Liver (tissue), 9 donors: ENCODE measurements around the gene ZCWPW1. TPM values are rescaled to one million over a fixed set of nuclear protein-coding genes. Genes with fewer than 3 reads are reported as not detected.

Experiments used
- DNase-seq: peaks from one replicate; pipeline ENCODE4 v3.0.0-alpha.2; 2017; ENCODE audit warnings: low spot score
- H3K27ac ChIP-seq, 2 donors: one replicate each; pipeline ENCODE4 v1.7.0; 2013; ENCODE audit warnings: inconsistent platforms in 2 of 2, low read length in 2 of 2, control low read depth in 1 of 2, low read depth in 1 of 2, mild to moderate bottlenecking in 1 of 2
- H3K27me3 ChIP-seq, 4 donors: one replicate each; pipeline versions ENCODE4 v1.6.1 to v1.7.0; 2013; ENCODE audit warnings: low read length in 3 of 4, inconsistent platforms in 1 of 4, mild to moderate bottlenecking in 1 of 4, moderate library complexity in 1 of 4; ENCODE audit not compliant: control insufficient read depth in 4 of 4, insufficient read depth in 4 of 4
- H3K36me3 ChIP-seq, 4 donors: one replicate each; pipeline versions ENCODE4 v1.6.1 to v1.7.0; 2013; ENCODE audit warnings: low read length in 3 of 4, mild to moderate bottlenecking in 3 of 4, low read depth in 1 of 4, moderate library complexity in 1 of 4; ENCODE audit not compliant: control insufficient read depth in 4 of 4, insufficient read depth in 3 of 4
- H3K4me1 ChIP-seq, 4 donors: one replicate each; pipeline versions ENCODE4 v1.6.1 to v1.7.0; 2013; ENCODE audit warnings: low read length in 3 of 4, mild to moderate bottlenecking in 3 of 4, moderate library complexity in 1 of 4; ENCODE audit not compliant: control insufficient read depth in 4 of 4, insufficient read depth in 4 of 4
- H3K4me3 ChIP-seq, 3 donors: one replicate each; pipeline versions ENCODE4 v1.6.1 to v1.7.0; 2013; ENCODE audit warnings: low read length in 3 of 3, control low read depth in 1 of 3, low read depth in 1 of 3, mild to moderate bottlenecking in 1 of 3
- H3K9ac ChIP-seq, 2 donors: one replicate each; pipeline ENCODE4 v1.7.0; 2013; ENCODE audit warnings: low read length in 2 of 2, mild to moderate bottlenecking in 2 of 2, moderate library complexity in 2 of 2, control low read depth in 1 of 2, low read depth in 1 of 2
- H3K9me3 ChIP-seq, 4 donors: one replicate each; pipeline versions ENCODE4 v1.6.1 to v1.7.0; 2013; ENCODE audit warnings: low read length in 3 of 4; ENCODE audit not compliant: control insufficient read depth in 4 of 4
- EGR1 ChIP-seq, 2 donors: IDR thresholded peaks; 2 replicates each; pipeline ENCODE4 v1.6.1; 2016 to 2018; ENCODE audit warnings: antibody characterized with exemption in 2 of 2, low read depth in 2 of 2
- FOXA1 ChIP-seq: IDR thresholded peaks from 2 replicates; pipeline ENCODE4 v1.6.1; 2016; ENCODE audit warnings: antibody characterized with exemption
- FOXA2 ChIP-seq: IDR thresholded peaks from 2 replicates; pipeline ENCODE4 v1.6.1; 2016; ENCODE audit warnings: antibody characterized with exemption
- GABPA ChIP-seq, 2 donors: IDR thresholded peaks in 1 of 2; conservative IDR thresholded peaks in 1 of 2; 2 replicates each; pipeline ENCODE4 v1.6.1; 2016; ENCODE audit warnings: antibody characterized with exemption in 2 of 2, mild to moderate bottlenecking in 1 of 2, moderate library complexity in 1 of 2
- HNF4A ChIP-seq, 2 donors: conservative IDR thresholded peaks; 2 replicates each; pipeline ENCODE4 v1.6.1; 2016; ENCODE audit warnings: antibody characterized with exemption in 2 of 2, mild to moderate bottlenecking in 2 of 2
- HNF4G ChIP-seq: IDR thresholded peaks from 2 replicates; pipeline ENCODE4 v1.6.1; 2016; ENCODE audit warnings: antibody characterized with exemption
- JUND ChIP-seq, 2 donors: IDR thresholded peaks; 2 replicates each; pipeline ENCODE4 v1.6.1; 2016; ENCODE audit warnings: antibody characterized with exemption in 2 of 2
- NR2F2 ChIP-seq: IDR thresholded peaks from 2 replicates; pipeline ENCODE4 v1.6.1; 2016; ENCODE audit warnings: antibody characterized with exemption
- RAD21 ChIP-seq, 2 donors: IDR thresholded peaks; 2 replicates each; pipeline ENCODE4 v1.6.1; 2016; ENCODE audit warnings: antibody characterized with exemption in 2 of 2, mild to moderate bottlenecking in 2 of 2
- RXRA ChIP-seq, 2 donors: IDR thresholded peaks; 2 replicates each; pipeline ENCODE4 v1.6.1; 2017 to 2018; ENCODE audit warnings: antibody characterized with exemption in 2 of 2, mild to moderate bottlenecking in 1 of 2
- SP1 ChIP-seq: IDR thresholded peaks from 2 replicates; pipeline ENCODE4 v1.6.1; 2018; ENCODE audit warnings: antibody characterized with exemption, mild to moderate bottlenecking
- TAF1 ChIP-seq: conservative IDR thresholded peaks from 2 replicates; pipeline ENCODE4 v1.6.1; 2016; ENCODE audit warnings: antibody characterized with exemption, mild to moderate bottlenecking
- YY1 ChIP-seq: IDR thresholded peaks from 2 replicates; pipeline ENCODE4 v1.6.1; 2016; ENCODE audit warnings: antibody characterized with exemption, mild to moderate bottlenecking
- ZBTB33 ChIP-seq: IDR thresholded peaks from 2 replicates; pipeline ENCODE4 v1.6.1; 2016; ENCODE audit warnings: antibody characterized with exemption
- WGBS: extraction: QIAGEN DNeasy Blood & Tissue Kit; methylation state at CpG from one replicate; pipeline ENCODE4 v1.1.7; 2013; 5-methylcytosine and 5-hydroxymethylcytosine counted together
- polyA plus RNA-seq, 2 donors: library from polyadenylated mRNA; stranded (reverse) in 1 of 2; unstranded in 1 of 2; fragments of 200-250 nt in 1 of 2; fragments of >200 nt in 1 of 2; fragmentation: Nextera tagmentation in 1 of 2; extraction: Ambion mirVana in 1 of 2; gene quantifications; one replicate each; pipeline versions ENCODE4 v1.2.1 to v1.2.3, GENCODE V29; 2013 to 2015
- total RNA-seq, 2 donors: library from RNA; depleted of rRNA; stranded (reverse); fragments of >200 nt; gene quantifications; one replicate each; pipeline ENCODE4 v1.2.3, GENCODE V29; 2014
- TF ChIP-seq, protein P1 (sequence below): fragments of 150-350 bp; IDR thresholded peaks from 2 replicates; pipeline ENCODE4 v1.5.1; 2017; ENCODE audit warnings: improper control_type of control experiment, low read depth, low read length; ENCODE audit not compliant: missing input control
- TF ChIP-seq, protein P2 (sequence below): IDR thresholded peaks from 2 replicates; pipeline ENCODE4 v1.6.1; 2016; ENCODE audit warnings: antibody characterized with exemption, mild to moderate bottlenecking
- donor health status: healthy.
- donor health status: healthy.
- donor health status: healthy.
- donor health status: healthy.
- donor health status: healthy.

ZCWPW1 gene
- total and polyA plus RNA-seq, 4 donors: 1.4 to 3.3 (median 2.8) TPM

DNA sequence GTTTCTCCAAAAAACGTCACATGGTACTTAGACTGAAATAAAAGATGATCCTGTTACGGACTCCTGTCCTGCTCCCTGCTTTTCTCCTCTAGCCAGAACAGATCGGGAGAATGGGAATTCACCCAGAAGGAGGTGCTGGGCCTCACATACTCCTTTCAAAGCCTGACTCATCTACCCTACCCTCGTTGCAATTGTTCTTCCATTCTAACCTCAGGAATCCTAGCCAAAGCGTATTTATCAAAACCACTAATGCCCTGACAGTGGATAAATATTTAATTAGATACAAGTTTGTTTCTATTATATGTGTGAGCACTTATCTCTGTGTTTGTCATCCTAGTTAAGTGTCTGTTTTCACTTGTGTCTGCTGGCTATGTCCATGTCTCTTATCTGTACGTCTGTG is 21.7 kb downstream of the ZCWPW1 start:
- H3K9ac ChIP-seq: no peak overlapping the region
- H3K4me3 ChIP-seq: no peak overlapping the region
- H3K36me3 ChIP-seq: no peaks in the 10 kb centered on the region
- H3K9me3 ChIP-seq: no peaks in the 10 kb centered on the region
- TF ChIP-seq FOXA2 (no peak), GABPA (IDR thresholded peaks at IDR 0.05 in 1 of 2, conservative IDR thresholded peaks at IDR 0.05 in 1 of 2) (no peak), TAF1 (no peak)
- H3K27me3 ChIP-seq: no peaks in the 10 kb centered on the region
- no peaks in the 10 kb centered on the region for H3K4me1 ChIP-seq
- DNase-seq: no peak
- H3K27ac ChIP-seq: no peak overlapping the region
- 78% methylated on average over 6 of the region's 6 CpGs for WGBS

- TF ChIP-seq YY1 (no peak), EGR1 (IDR thresholded peaks at IDR 0.05; ENCODE audit: low read depth in 2 of 2) (no peak), FOXA1 (no peak), HNF4A (conservative IDR thresholded peaks at IDR 0.05) (no peak), TAF1 (no peak), SP1 (no peak), JUND (IDR thresholded peaks at IDR 0.05) (no peak), ZBTB33 (no peak), GABPA (IDR thresholded peaks at IDR 0.05 in 1 of 2, conservative IDR thresholded peaks at IDR 0.05 in 1 of 2) (no peak), NR2F2 (no peak), RXRA (IDR thresholded peaks at IDR 0.05) (no peak), FOXA2 (no peak), HNF4G (no peak), RAD21 (IDR thresholded peaks at IDR 0.05) (no peak)
- TF ChIP-seq, protein P1, sequence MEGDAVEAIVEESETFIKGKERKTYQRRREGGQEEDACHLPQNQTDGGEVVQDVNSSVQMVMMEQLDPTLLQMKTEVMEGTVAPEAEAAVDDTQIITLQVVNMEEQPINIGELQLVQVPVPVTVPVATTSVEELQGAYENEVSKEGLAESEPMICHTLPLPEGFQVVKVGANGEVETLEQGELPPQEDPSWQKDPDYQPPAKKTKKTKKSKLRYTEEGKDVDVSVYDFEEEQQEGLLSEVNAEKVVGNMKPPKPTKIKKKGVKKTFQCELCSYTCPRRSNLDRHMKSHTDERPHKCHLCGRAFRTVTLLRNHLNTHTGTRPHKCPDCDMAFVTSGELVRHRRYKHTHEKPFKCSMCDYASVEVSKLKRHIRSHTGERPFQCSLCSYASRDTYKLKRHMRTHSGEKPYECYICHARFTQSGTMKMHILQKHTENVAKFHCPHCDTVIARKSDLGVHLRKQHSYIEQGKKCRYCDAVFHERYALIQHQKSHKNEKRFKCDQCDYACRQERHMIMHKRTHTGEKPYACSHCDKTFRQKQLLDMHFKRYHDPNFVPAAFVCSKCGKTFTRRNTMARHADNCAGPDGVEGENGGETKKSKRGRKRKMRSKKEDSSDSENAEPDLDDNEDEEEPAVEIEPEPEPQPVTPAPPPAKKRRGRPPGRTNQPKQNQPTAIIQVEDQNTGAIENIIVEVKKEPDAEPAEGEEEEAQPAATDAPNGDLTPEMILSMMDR: no peak
- TF ChIP-seq, protein P2, sequence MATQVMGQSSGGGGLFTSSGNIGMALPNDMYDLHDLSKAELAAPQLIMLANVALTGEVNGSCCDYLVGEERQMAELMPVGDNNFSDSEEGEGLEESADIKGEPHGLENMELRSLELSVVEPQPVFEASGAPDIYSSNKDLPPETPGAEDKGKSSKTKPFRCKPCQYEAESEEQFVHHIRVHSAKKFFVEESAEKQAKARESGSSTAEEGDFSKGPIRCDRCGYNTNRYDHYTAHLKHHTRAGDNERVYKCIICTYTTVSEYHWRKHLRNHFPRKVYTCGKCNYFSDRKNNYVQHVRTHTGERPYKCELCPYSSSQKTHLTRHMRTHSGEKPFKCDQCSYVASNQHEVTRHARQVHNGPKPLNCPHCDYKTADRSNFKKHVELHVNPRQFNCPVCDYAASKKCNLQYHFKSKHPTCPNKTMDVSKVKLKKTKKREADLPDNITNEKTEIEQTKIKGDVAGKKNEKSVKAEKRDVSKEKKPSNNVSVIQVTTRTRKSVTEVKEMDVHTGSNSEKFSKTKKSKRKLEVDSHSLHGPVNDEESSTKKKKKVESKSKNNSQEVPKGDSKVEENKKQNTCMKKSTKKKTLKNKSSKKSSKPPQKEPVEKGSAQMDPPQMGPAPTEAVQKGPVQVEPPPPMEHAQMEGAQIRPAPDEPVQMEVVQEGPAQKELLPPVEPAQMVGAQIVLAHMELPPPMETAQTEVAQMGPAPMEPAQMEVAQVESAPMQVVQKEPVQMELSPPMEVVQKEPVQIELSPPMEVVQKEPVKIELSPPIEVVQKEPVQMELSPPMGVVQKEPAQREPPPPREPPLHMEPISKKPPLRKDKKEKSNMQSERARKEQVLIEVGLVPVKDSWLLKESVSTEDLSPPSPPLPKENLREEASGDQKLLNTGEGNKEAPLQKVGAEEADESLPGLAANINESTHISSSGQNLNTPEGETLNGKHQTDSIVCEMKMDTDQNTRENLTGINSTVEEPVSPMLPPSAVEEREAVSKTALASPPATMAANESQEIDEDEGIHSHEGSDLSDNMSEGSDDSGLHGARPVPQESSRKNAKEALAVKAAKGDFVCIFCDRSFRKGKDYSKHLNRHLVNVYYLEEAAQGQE: no peak
- H3K9ac ChIP-seq: no peak overlapping the region
- no peak overlapping the region for H3K27ac ChIP-seq
- H3K36me3 ChIP-seq: peaks cover 0 to 7% (median 0%) of the 10 kb centered on the region in 4 donors
- H3K27me3 ChIP-seq: no peaks in the 10 kb centered on the region
- 94% methylated on average over 2 of the region's 2 CpGs for WGBS
- no peak for DNase-seq
- H3K4me1 ChIP-seq: no peaks in the 10 kb centered on the region
- no peaks in the 10 kb centered on the region for H3K9me3 ChIP-seq
- no peak overlapping the region for H3K4me3 ChIP-seq
Measured at GRCh38 chr7:100402241-100402640, 26.3 kb downstream of the ZCWPW1 start.
